H1 (cell line): Measurements from ENCODE around the gene PCSK4. TPM values are rescaled to one million over a fixed set of nuclear protein-coding genes. Genes with fewer than 3 reads are reported as not detected.

Source experiments
- SAP30 ChIP-seq: fragments of 300-600 bp; sonication (generic); IDR thresholded peaks from 2 replicates; pipeline ENCODE4 v1.7.1; 2012; ENCODE audit warnings: low read length, moderate library complexity, mild to moderate bottlenecking, inconsistent platforms; ENCODE audit not compliant: insufficient read depth, insufficient replicate concordance
- polyA plus RNA-seq, 7 experiments: library from polyadenylated mRNA; depleted of rRNA in 3 of 7; stranded (reverse) in 5 of 7; unstranded in 2 of 7; fragments of >200 nt in 5 of 7; fragments of 200-250 nt in 2 of 7; gene quantifications; 1 replicate in 5 of 7; 2 replicates in 1 of 7; 4 replicates in 1 of 7; pipeline versions ENCODE4 v1.2.1 to v1.2.3, GENCODE V29; 2011 to 2013; ENCODE audit warnings: missing spikeins in 2 of 7, mixed read lengths in 2 of 7
- total RNA-seq: library from RNA; stranded (reverse); fragmentation: NEBNext Ultra II Directional; extraction: Animal tissue kit (Norgen Biotek cat#: 25700); gene quantifications from 2 replicates; pipeline ENCODE4 v1.2.1, GENCODE V29; 2021

PCSK4 gene
- total and polyA plus RNA-seq, 2 of the 8 experiments (the other 6 are each of a cell fraction or from before 2014, with no cell fraction given) = 9.8 to 10.7 TPM

DNA sequence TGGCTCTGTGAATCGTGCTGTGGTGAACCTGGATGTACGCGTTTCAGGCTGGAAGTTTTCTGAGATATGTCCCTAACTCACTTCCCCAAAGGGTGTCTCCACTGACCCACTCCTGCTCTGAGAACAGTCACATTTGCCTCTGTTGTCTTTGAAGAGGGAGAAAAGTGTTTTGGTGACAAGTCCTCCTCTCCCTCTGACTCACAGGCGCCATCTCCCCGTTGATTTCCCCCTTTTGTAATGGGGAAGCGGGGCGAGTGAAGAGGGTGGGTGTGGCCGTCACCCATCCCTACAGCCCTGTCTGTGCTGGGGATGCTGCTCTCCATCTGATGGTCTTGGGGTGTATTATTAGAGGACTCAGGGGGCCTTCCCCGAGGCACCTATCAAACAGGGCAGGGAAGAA is 30.7 kb downstream of the PCSK4 start (continued):
- no peak for TF ChIP-seq SAP30
